Measurements from ENCODE around the gene ADH1A. TPM values are rescaled to one million over a fixed set of nuclear protein-coding genes. Genes with fewer than 3 reads are reported as not detected.
A peak's percentile ranks its signal among the peaks of the same experiment; 100 is the strongest.
"Not testable (repeated sequence)": the region's sequence is repeated elsewhere in the genome, so short reads cannot be mapped to it uniquely, and the experiment has no call there.

The ADH1A gene
- total and polyA plus RNA-seq, 2 experiments from 2014 or later, result not detected

GRCh38 chr4:99252746-99253145 is 38.0 kb downstream of the ADH1A start:
- Histone ChIP-seq H3K36me3 (no peaks in the 10 kb centered on the region), H3K4me3 (no peak overlapping the region), H3K27me3 (no peaks in the 10 kb centered on the region), H3K4me1 (ENCODE audit: low read depth) (no peaks in the 10 kb centered on the region), H3K9me3 (ENCODE audit: low read depth) (no peaks in the 10 kb centered on the region), H3K27ac (no peak overlapping the region)
- TF ChIP-seq CTCF (IDR thresholded peaks at IDR 0.05; ENCODE audit: low read depth, low read length), result no peak
- no peak for DNase-seq (ENCODE audit: low read depth in 1 of 2, low spot score in 1 of 2)

- TF ChIP-seq CTCF (IDR thresholded peaks at IDR 0.05; ENCODE audit: low read depth, low read length), result no peak
- Histone ChIP-seq H3K27me3 (no peaks in the 10 kb centered on the region), H3K27ac (no peak overlapping the region), H3K9me3 (ENCODE audit: low read depth) (no peaks in the 10 kb centered on the region), H3K4me1 (ENCODE audit: low read depth) (no peaks in the 10 kb centered on the region), H3K36me3 (no peaks in the 10 kb centered on the region), H3K4me3 (no peak overlapping the region)
- peak in 1 of 2 donors; percentile 32 for DNase-seq (ENCODE audit: low read depth in 1 of 2, low spot score in 1 of 2)
These were observed 42.1 kb downstream of the ADH1A start for GRCh38 chr4:99248714-99249113.

- no peaks in the 10 kb centered on the region for H3K27me3 ChIP-seq
- DNase-seq (ENCODE audit: low read depth in 1 of 2, low spot score in 1 of 2), result no peak
- no peak overlapping the region for H3K4me3 ChIP-seq
- H3K4me1 ChIP-seq (ENCODE audit: low read depth), result no peaks in the 10 kb centered on the region
- no peak for TF ChIP-seq CTCF (IDR thresholded peaks at IDR 0.05; ENCODE audit: low read depth, low read length)
- no peak overlapping the region for H3K27ac ChIP-seq
- no peaks in the 10 kb centered on the region for H3K36me3 ChIP-seq
- H3K9me3 ChIP-seq (ENCODE audit: low read depth), result no peaks in the 10 kb centered on the region
These were observed 54.8 kb downstream of the ADH1A start for GRCh38 chr4:99235955-99236354.

- no peaks in the 10 kb centered on the region for H3K36me3 ChIP-seq
- H3K4me1 ChIP-seq (ENCODE audit: low read depth), result no peaks in the 10 kb centered on the region
- H3K9me3 ChIP-seq (ENCODE audit: low read depth), result no peaks in the 10 kb centered on the region
- no peak for TF ChIP-seq CTCF (IDR thresholded peaks at IDR 0.05; ENCODE audit: low read depth, low read length)
- DNase-seq (ENCODE audit: low read depth in 1 of 2, low spot score in 1 of 2), result no peak
- no peaks in the 10 kb centered on the region for H3K27me3 ChIP-seq
- no peak overlapping the region for H3K4me3 ChIP-seq
- H3K27ac ChIP-seq, result no peak overlapping the region
These were observed 56.3 kb downstream of the ADH1A start for GRCh38 chr4:99234331-99235010.

GRCh38 chr4:99233397-99233796 is 57.4 kb downstream of the ADH1A start:
- H3K36me3 ChIP-seq; DNase-seq (ENCODE audit: low read depth in 1 of 2, low spot score in 1 of 2); H3K27ac ChIP-seq; H3K4me3 ChIP-seq; H3K4me1 ChIP-seq (ENCODE audit: low read depth); H3K9me3 ChIP-seq (ENCODE audit: low read depth); H3K27me3 ChIP-seq: not testable (repeated sequence)

- not testable (repeated sequence) for DNase-seq (ENCODE audit: low read depth in 1 of 2, low spot score in 1 of 2); H3K36me3 ChIP-seq; H3K27me3 ChIP-seq; H3K4me1 ChIP-seq (ENCODE audit: low read depth); H3K9me3 ChIP-seq (ENCODE audit: low read depth); H3K27ac ChIP-seq; H3K4me3 ChIP-seq
These were observed 62.1 kb downstream of the ADH1A start for GRCh38 chr4:99228706-99229105.

GRCh38 chr4:99227646-99228045 is 63.1 kb downstream of the ADH1A start:
- H3K27ac ChIP-seq; H3K27me3 ChIP-seq; H3K4me3 ChIP-seq; H3K4me1 ChIP-seq (ENCODE audit: low read depth); H3K36me3 ChIP-seq; H3K9me3 ChIP-seq (ENCODE audit: low read depth); DNase-seq (ENCODE audit: low read depth in 1 of 2, low spot score in 1 of 2): not testable (repeated sequence)

Other genes with a start within 250 kb of the ADH1A start
- 148 TPM in 2 replicates for gene ADH5, start 202.2 kb downstream of the ADH1A start, total RNA-seq
- gene ADH5, start 202.2 kb downstream of the ADH1A start, polyA plus RNA-seq, result 177 and 199 TPM in 2 replicates
- gene ADH4, start 146.7 kb downstream of the ADH1A start, total RNA-seq, result not detected in 2 replicates
- gene ADH4, start 146.7 kb downstream of the ADH1A start, polyA plus RNA-seq, result 0.42 TPM in 1 of 2 replicates, not detected in the other
- gene ADH6, start 71.7 kb downstream of the ADH1A start, total RNA-seq, result not detected in 2 replicates
- 0.72 TPM in 1 of 2 replicates, not detected in the other for gene ADH6, start 71.7 kb downstream of the ADH1A start, polyA plus RNA-seq
- gene ADH1B, start 30.4 kb upstream of the ADH1A start, total RNA-seq, result not detected in 2 replicates
- gene ADH1B, start 30.4 kb upstream of the ADH1A start, polyA plus RNA-seq, result not detected in 2 replicates
- gene ADH1C, start 61.8 kb upstream of the ADH1A start, total RNA-seq, result not detected in 2 replicates
- gene ADH1C, start 61.8 kb upstream of the ADH1A start, polyA plus RNA-seq, result not detected in 2 replicates
- gene ADH7, start 144.4 kb upstream of the ADH1A start, total RNA-seq, result not detected in 2 replicates
- not detected in 2 replicates for gene ADH7, start 144.4 kb upstream of the ADH1A start, polyA plus RNA-seq
- not detected in 2 replicates for gene C4orf17, start 220.0 kb upstream of the ADH1A start, total RNA-seq
- not detected in 2 replicates for gene C4orf17, start 220.0 kb upstream of the ADH1A start, polyA plus RNA-seq

Data from cardiac muscle cell (in vitro differentiated cells and primary cell).